GM21619 (cell line): ENCODE data around the gene IFNA17.
"Not testable (repeated sequence)": the region's sequence is repeated elsewhere in the genome, so short reads cannot be mapped to it uniquely, and the experiment has no call there.

ENCODE experiments used
- ATAC-seq: cut with Tn5 transposase; IDR thresholded peaks from one replicate; pipeline ENCODE4 v1.9.1; 2021; ENCODE audit not compliant: unreplicated experiment

IFNA17 gene

GRCh38 chr9:21210782-21211181 is 17.2 kb downstream of the IFNA17 start:
- not testable (repeated sequence) for ATAC-seq

- no peak for ATAC-seq
Observed at GRCh38 chr9:21210311-21210710, 17.7 kb downstream of the IFNA17 start.

- not testable (repeated sequence) for ATAC-seq
Observed at GRCh38 chr9:21207043-21207442, 21.0 kb downstream of the IFNA17 start, which contains the start of gene IFNA10. Gene IFNA10, minus strand, starts transcription at chr9:21207143. Its CDS starts 46 bp downstream, at chr9:21207097.

GRCh38 chr9:21205204-21205603 is 22.8 kb downstream of the IFNA17 start:
- ATAC-seq = no peak

GRCh38 chr9:21202105-21202504 is 25.9 kb downstream of the IFNA17 start, which contains the start of gene IFNA7:
Gene IFNA7, minus strand, starts transcription at chr9:21202205. Its CDS starts 40 bp downstream, at chr9:21202165.
- not testable (repeated sequence) for ATAC-seq

- ATAC-seq = peak; percentile 94
Observed at GRCh38 chr9:21194867-21195776, 32.9 kb downstream of the IFNA17 start.

GRCh38 chr9:21187487-21187886 is 40.5 kb downstream of the IFNA17 start, which contains the start of gene IFNA4:
Gene IFNA4, minus strand, starts transcription at chr9:21187587. Its CDS starts 56 bp downstream, at chr9:21187531.
- ATAC-seq = not testable (repeated sequence)

- peak; percentile 93 for ATAC-seq
Observed at GRCh38 chr9:21182810-21183736, 44.9 kb downstream of the IFNA17 start.
